ENCODE data around the gene RND2. TPM values are rescaled to one million over a fixed set of nuclear protein-coding genes. Genes with fewer than 3 reads are reported as not detected.

RND2 gene
- total and polyA plus RNA-seq, 2 of the 4 experiments (the other 2 are of a cell fraction), result 1.1 to 1.9 TPM

- no peak overlapping the region for H3K27ac ChIP-seq (ENCODE audit: insufficient read depth, low read length)
- WGBS, 2 experiments (ENCODE audit: extremely low coverage in 2 of 2, insufficient read length in 1 of 2), result 89% methylated on average over 3 of the region's 8 CpGs; no CpG with 5 or more reads in 1 of the 2 experiments
- H3K27me3 ChIP-seq (ENCODE audit: control insufficient read depth, insufficient read depth, low read length), result no peaks in the 10 kb centered on the region
- no peak overlapping the region for H3K18ac ChIP-seq (ENCODE audit: low read depth, low read length)
- dilution Hi-C loops (cut with HindIII; ENCODE audit: low sequenced_read_pairs, unreplicated experiment), result no loop called here
- H3K4me1 ChIP-seq (ENCODE audit: control insufficient read depth, insufficient read depth, low read length), result no peaks in the 10 kb centered on the region
- no peak overlapping the region for H4K5ac ChIP-seq (ENCODE audit: low read depth, low read length)
- POLR2A ChIA-PET (ENCODE audit: unreplicated experiment), result no interaction called here
- H4K91ac ChIP-seq (ENCODE audit: insufficient read depth, low read depth, low read length), result no peak overlapping the region
- no peak for TF ChIP-seq BHLHE40 (IDR thresholded peaks at IDR 0.05; ENCODE audit: low read depth, low read length)
- TF ChIP-seq MAFK (IDR thresholded peaks at IDR 0.05; ENCODE audit: low read depth, low read length), result no peak
- no peak for TF ChIP-seq SMC3 (IDR thresholded peaks at IDR 0.05; ENCODE audit: low read depth, low read length)
- no peak for TF ChIP-seq NFE2L2 (IDR thresholded peaks at IDR 0.05; ENCODE audit: low read depth, low read length)
- H4K20me1 ChIP-seq (ENCODE audit: insufficient read depth, low read length), result peaks cover 16% of the 10 kb centered on the region; the same call in 1 of the 2 replicates
- no peaks in the 10 kb centered on the region for H3K9me3 ChIP-seq (ENCODE audit: control insufficient read depth, insufficient read depth, low read length)
- no peak overlapping the region for H4K8ac ChIP-seq (ENCODE audit: low read depth in 2 of 2, low read length in 2 of 2)
- no peak overlapping the region for H2BK15ac ChIP-seq (ENCODE audit: low read depth, low read length)
- H2BK20ac ChIP-seq (ENCODE audit: low read depth, low read length), result no peak overlapping the region
- no peak for DNase-seq
- in situ Hi-C loops (cut with MboI; ENCODE audit: low sequenced_read_pairs), result no loop called here
- no peak overlapping the region for H3K4me2 ChIP-seq (ENCODE audit: low read depth, low read length)
- no peak for ATAC-seq (ENCODE audit: low read depth)
- H3K79me1 ChIP-seq (ENCODE audit: low read depth in 1 of 2, low read length in 2 of 2), result peaks cover 2 to 31% of the 10 kb centered on the region in 2 experiments; a peak in 3 of 4 replicates
- H3K9ac ChIP-seq (ENCODE audit: low read depth, low read length), result no peak overlapping the region
- intact Hi-C loops (cut with micrococcal nuclease), result no loop called here
- H3K36me3 ChIP-seq (ENCODE audit: control insufficient read depth, insufficient read depth, low read length), result peaks cover 49% of the 10 kb centered on the region
- no peak overlapping the region for H3K56ac ChIP-seq (ENCODE audit: extremely low read depth, insufficient read depth, low read length)
- no TSS peak for BruUV-seq (replicated peaks)
- no peak overlapping the region for H3K4me3 ChIP-seq (ENCODE audit: insufficient read depth, low read depth, low read length)
- CTCF ChIA-PET, result no interaction called here
- no peak overlapping the region for H2AK9ac ChIP-seq (replicated peaks; ENCODE audit: low read depth, low read length, poor library complexity)
- no peak overlapping the region for H3K4ac ChIP-seq (ENCODE audit: low read depth, low read length)
- no peak overlapping the region for H3K14ac ChIP-seq (replicated peaks; ENCODE audit: low read depth, low read length)
- no peak overlapping the region for H2BK5ac ChIP-seq (ENCODE audit: low read depth, low read length, poor library complexity, severe bottlenecking)
- no peak overlapping the region for H2BK120ac ChIP-seq (ENCODE audit: low read depth, low read length)
- H3K9me1 ChIP-seq (ENCODE audit: insufficient read depth, low read length), result peaks cover 17% of the 10 kb centered on the region
- H2AK5ac ChIP-seq (ENCODE audit: low read depth, low read length), result no peak overlapping the region
- no peak overlapping the region for H2AFZ ChIP-seq (replicated peaks; ENCODE audit: low read length, poor library complexity)
- no peak overlapping the region for H3K23ac ChIP-seq (ENCODE audit: low read depth, low read length)
Observed at GRCh38 chr17:43013296-43013695, 11.7 kb upstream of the RND2 start.

Data from IMR-90 (cell line).